ENCODE measurements around the gene SNAP47. TPM values are rescaled to one million over a fixed set of nuclear protein-coding genes. Genes with fewer than 3 reads are reported as not detected.

SNAP47 gene
- total RNA-seq, 2 experiments from 2014 or later, result 29.0 to 29.2 TPM

DNA sequence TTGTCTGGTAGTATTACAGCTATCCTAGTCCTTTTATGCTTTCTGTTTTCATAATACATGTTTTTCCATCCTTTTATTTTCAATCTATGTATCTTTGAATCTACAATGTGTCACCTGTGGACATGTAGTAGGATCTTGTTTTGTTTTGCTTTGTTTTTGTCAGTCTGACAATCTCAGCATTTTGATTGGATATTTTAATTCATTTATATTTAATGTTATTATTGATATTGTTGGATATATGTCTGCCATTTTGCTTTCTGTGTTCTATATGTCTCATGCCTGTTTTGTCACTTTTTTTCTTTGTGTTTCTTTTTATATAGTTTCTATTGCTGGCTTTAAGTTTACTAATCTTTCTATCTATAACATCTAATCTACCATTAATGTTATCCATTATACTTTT is 68.7 kb downstream of the SNAP47 start:
- Mint-ChIP-seq H3K27me3 (peaks cover 28% of the 10 kb centered on the region), H3K4me1 (peaks cover 1% of the 10 kb centered on the region), H3K4me3 (no peak overlapping the region), H3K36me3 (peaks cover 1% of the 10 kb centered on the region), H3K27ac (no peak overlapping the region), H3K9me3 (peaks cover 5% of the 10 kb centered on the region)
- POLR2A ChIA-PET, result no interaction called here
- ATAC-seq (ENCODE audit: low read depth), result no peak
- DNase-seq, result no peak

DNA sequence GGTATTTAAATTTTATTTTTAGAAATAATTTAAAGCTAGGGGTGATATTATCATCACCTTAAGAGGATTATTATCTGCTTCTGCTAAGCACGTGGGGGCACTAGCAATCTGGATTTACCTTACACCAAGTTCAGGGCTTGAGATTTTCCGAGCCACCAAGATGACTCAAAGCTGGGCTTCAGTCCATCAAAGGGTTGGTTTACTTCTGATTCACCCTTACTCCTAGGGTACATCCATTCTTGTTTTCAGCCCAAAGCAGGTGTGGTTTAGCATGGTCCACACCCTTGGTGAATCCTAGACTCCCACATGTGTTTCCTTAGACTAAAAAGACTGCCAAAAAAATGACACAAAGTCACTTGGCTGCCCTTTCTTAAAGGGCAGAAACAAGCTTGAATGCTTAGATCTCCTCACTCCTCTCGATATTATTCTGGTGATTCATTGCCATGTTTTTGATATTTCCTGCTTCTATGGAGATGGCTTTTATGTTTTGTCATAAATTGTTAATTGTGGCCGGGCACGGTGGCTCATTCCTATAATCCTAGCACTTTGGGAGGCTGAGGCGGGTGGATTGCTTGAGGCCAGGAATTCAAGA is 70.5 kb downstream of the SNAP47 start:
- H3K9me3 Mint-ChIP-seq, result peaks cover 8% of the 10 kb centered on the region
- peaks cover 1% of the 10 kb centered on the region for H3K36me3 Mint-ChIP-seq
- ATAC-seq (ENCODE audit: low read depth) (no peak), DNase-seq (no peak)
- peaks cover 1% of the 10 kb centered on the region for H3K4me1 Mint-ChIP-seq
- no peak overlapping the region for H3K27ac Mint-ChIP-seq
- H3K4me3 Mint-ChIP-seq, result no peak overlapping the region
- POLR2A ChIA-PET, result no interaction called here
- peaks cover 21% of the 10 kb centered on the region for H3K27me3 Mint-ChIP-seq

DNA sequence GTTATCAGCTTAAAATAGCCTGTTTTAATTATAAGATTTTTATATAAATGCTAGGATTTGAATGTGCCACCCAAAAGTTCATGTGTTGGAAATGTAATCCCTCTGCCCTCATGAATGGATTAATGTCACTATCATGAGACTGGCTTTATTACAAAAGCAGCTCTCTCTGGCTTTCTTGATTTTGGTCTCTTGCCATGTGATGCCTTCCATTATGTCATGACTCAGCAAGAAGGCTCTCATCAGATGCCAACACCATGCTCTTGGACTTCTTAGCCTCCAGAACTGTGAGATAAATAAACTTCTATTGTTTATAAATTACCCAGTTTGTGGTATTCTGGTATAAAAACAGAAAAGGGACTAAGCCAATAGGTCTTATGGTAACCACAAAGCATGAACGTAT is 73.3 kb downstream of the SNAP47 start:
- Mint-ChIP-seq H3K4me1 (peaks cover 1% of the 10 kb centered on the region), H3K9me3 (peaks cover 12% of the 10 kb centered on the region), H3K36me3 (peaks cover 1% of the 10 kb centered on the region), H3K27ac (no peak overlapping the region), H3K27me3 (peaks cover 10% of the 10 kb centered on the region), H3K4me3 (no peak overlapping the region)
- DNase-seq (no peak), ATAC-seq (ENCODE audit: low read depth) (no peak)
- POLR2A ChIA-PET, result interaction anchor here (0.6 kb wide), 1 partner anchor 870 kb away, joined by 3 read pairs; no protein-coding TSS in a partner anchor

DNA sequence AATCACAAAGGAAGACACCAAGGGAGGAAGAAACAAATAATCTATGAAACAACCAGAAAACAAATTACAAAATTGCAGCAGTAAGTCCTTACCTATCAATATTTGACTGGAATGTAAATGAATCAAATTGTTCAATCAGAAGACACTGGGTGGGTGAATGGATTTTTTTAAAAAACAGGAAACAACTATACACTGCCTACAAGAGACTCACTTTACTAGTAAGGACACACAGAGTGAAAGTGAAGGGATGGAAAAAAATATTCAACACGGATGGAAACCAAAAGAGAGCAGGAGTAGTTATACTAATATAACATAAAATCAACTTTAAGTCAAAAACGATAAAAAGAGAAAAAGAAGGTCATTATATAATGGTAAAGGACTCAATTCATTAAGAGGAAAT is 73.8 kb downstream of the SNAP47 start:
- Mint-ChIP-seq H3K4me1 (peaks cover 1% of the 10 kb centered on the region), H3K4me3 (no peak overlapping the region), H3K9me3 (peaks cover 12% of the 10 kb centered on the region), H3K27ac (no peak overlapping the region), H3K27me3 (peaks cover 9% of the 10 kb centered on the region), H3K36me3 (peaks cover 1% of the 10 kb centered on the region)
- ATAC-seq (ENCODE audit: low read depth) (no peak), DNase-seq (no peak)
- POLR2A ChIA-PET, result interaction anchor here (0.6 kb wide), 1 partner anchor 870 kb away, joined by 3 read pairs; no protein-coding TSS in a partner anchor

DNA sequence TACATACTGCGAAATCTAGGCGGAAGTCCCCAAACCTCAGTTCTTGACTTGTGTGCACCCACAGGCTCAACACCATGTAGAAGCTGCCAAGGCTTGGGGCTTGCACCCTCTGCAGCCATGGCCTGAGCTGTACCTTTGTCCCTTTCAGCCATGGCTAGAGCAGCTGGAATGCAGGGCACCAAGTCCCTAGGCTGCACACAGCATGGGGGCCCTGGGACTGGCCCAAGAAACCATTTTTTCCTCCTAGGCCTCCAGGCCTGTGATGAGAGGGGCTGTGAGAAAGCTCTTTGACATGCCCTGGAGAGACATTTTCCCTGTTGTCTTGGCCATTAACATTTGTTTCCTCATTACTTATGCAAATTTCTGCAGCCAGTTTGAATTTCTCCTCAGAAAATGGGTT is 78.7 kb downstream of the SNAP47 start:
- H3K36me3 Mint-ChIP-seq, result no peaks in the 10 kb centered on the region
- no peak for ATAC-seq (ENCODE audit: low read depth)
- no peak overlapping the region for H3K27ac Mint-ChIP-seq
- no peak overlapping the region for H3K4me3 Mint-ChIP-seq
- H3K27me3 Mint-ChIP-seq, result no peaks in the 10 kb centered on the region
- peaks cover 14% of the 10 kb centered on the region for H3K9me3 Mint-ChIP-seq
- H3K4me1 Mint-ChIP-seq, result no peaks in the 10 kb centered on the region
- no peak for DNase-seq
- POLR2A ChIA-PET, result no interaction called here

DNA sequence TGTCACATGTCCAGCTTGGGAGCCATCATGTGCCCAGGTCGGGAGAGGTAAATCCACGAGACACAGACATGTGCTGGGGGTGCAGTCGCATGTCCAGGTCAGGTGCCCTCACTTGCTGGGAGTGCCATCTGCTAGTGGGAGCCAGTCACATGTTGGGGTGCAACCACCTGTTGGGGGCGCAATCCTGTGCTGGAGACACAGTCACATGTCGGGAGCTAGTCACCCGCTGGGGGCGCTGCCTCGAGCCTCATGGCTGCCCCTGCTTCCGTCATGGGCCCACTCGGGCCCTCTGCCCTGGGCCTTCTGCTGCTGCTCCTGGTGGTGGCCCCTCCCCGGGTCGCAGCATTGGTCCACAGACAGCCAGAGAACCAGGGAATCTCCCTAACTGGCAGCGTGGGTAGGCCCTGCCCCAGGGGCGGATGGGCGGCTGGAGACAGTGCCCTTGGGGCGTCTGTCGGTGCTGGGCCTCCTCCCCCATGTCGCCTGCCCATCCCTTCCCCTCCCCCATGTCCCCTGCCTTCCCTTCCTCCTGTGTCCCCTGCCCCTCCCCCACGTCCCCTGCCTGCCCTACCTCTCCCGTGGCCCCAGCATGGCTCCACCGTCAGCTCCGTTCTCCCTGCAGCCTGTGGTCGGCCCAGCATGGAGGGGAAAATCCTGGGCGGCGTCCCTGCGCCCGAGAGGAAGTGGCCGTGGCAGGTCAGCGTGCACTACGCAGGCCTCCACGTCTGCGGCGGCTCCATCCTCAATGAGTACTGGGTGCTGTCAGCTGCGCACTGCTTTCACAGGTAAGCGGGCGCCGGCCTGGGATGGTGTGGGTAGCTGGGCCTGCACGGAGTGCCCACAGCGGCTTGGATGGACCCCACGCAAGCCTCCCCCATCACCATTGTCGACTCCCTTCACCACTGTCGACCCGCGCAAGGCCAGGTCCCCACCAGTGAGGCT is 80.5 kb downstream of the SNAP47 start, which contains the start of gene PRSS38:
Gene PRSS38, plus strand, starts transcription at position 208 of the 942 bp plus-strand sequence. Its CDS starts 42 bp downstream, at position 250.
- no peak for ATAC-seq (ENCODE audit: low read depth)
- H3K4me3 Mint-ChIP-seq, result no peak within 1 kb of the TSS

DNA sequence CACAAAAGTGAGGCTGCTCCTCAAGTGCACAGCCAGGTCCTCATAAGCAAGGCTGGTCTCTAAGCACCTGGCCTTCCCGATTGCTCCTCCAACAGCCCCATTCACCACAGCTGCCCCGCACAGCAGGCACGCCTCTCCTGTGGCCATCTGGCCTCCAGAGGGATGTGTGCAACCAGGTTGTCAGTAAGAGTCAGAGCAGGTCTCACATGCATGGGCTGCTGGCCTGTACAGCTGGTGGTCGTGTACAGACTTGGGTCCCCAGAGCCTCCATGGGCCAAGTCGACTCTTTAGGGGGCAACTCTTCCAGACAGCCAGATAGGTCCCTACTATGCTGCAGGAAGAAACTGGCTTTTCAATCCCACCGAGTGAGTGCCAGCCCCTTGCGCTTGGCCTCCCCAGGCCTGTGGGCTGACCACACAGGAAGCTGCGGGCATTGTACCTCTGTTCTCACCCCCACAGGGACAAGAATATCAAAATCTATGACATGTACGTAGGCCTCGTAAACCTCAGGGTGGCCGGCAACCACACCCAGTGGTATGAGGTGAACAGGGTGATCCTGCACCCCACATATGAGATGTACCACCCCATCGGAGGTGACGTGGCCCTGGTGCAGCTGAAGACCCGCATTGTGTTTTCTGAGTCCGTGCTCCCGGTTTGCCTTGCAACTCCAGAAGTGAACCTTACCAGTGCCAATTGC is 81.7 kb downstream of the SNAP47 start:
- Mint-ChIP-seq H3K36me3 (no peaks in the 10 kb centered on the region), H3K27me3 (peaks cover under 1% of the 10 kb centered on the region), H3K4me1 (no peaks in the 10 kb centered on the region), H3K27ac (no peak overlapping the region), H3K4me3 (no peak overlapping the region), H3K9me3 (peaks cover 13% of the 10 kb centered on the region)
- no peak for ATAC-seq (ENCODE audit: low read depth)
- POLR2A ChIA-PET, result no interaction called here
- DNase-seq, result no peak

More for the DNA sequence above, 80.5 kb downstream of the SNAP47 start, which contains the start of gene PRSS38:
- Mint-ChIP-seq H3K27me3 (no peaks in the 10 kb centered on the region), H3K27ac (no peak within 1 kb of the TSS), H3K9me3 (peaks cover 11% of the 10 kb centered on the region), H3K4me1 (no peaks in the 10 kb centered on the region), H3K36me3 (no peaks in the 10 kb centered on the region)
- POLR2A ChIA-PET, result no interaction called here
- no peak for DNase-seq

DNA sequence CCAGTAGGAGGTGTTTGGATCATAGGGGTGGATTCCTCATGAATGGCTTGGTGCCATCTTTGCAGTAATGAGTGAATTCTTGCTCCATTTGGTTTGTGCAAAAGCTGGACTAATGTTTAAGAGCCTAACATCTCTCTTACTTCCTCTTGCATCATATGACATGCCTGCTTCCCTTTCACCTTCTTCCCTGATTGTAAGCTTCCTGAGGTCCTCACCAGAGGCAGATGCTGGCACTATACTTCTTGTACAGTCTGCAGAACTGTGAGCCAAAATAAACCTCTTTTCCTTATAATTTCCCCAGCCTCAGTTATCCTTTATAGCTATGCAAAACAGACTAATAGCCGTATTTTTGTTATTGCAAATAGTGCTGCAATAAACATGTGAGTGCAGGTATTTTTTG is 88.3 kb downstream of the SNAP47 start:
- POLR2A ChIA-PET, result no interaction called here
- H3K4me3 Mint-ChIP-seq, result no peak overlapping the region
- no peaks in the 10 kb centered on the region for H3K4me1 Mint-ChIP-seq
- no peak overlapping the region for H3K27ac Mint-ChIP-seq
- H3K36me3 Mint-ChIP-seq, result no peaks in the 10 kb centered on the region
- DNase-seq (no peak), ATAC-seq (ENCODE audit: low read depth) (no peak)
- H3K27me3 Mint-ChIP-seq, result peaks cover 12% of the 10 kb centered on the region
- H3K9me3 Mint-ChIP-seq, result peaks cover 20% of the 10 kb centered on the region

DNA sequence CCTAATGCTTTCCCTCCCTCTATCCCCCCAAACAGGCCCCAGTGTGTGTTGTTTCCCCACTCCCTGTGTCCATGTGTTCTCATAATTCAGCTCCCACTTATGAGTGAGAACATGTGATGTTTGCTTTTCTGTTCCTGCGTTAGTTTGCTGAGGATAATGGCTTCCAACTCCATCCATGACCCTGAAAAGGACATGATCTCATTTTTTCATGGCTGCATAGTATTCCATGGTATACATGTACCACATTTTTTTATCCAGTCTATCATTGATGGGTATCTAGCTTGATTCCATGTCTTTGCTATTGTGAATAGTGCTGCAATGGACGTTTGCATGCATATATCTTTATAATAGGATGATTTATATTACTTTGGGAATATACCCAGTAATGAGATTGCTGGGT is 89.0 kb downstream of the SNAP47 start:
- Mint-ChIP-seq H3K27me3 (peaks cover 12% of the 10 kb centered on the region), H3K4me3 (no peak overlapping the region), H3K9me3 (peaks cover 22% of the 10 kb centered on the region), H3K27ac (no peak overlapping the region), H3K4me1 (no peaks in the 10 kb centered on the region), H3K36me3 (no peaks in the 10 kb centered on the region)
- ATAC-seq (ENCODE audit: low read depth) (no peak), DNase-seq (no peak)
- POLR2A ChIA-PET, result no interaction called here

DNA sequence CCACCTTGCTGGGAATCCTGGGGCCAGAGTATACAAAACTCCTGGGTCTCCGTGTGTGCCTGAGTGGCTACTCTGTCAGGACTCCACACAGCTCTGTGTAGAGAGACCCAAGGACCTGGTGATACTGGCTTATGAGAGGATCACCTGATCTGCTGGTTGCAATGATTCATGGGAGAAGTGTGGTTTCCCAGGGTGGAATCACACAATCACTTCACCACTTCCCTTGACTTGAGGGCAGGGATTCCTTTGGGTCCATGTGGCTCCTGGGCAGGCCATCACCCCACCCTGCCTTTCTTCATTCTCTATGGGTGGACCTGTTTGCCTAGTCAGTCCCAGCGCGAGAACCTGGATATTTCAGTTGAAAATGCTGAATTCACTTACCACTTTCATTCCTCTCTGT is 93.6 kb downstream of the SNAP47 start:
- Mint-ChIP-seq H3K4me3 (no peak overlapping the region), H3K36me3 (no peaks in the 10 kb centered on the region), H3K27me3 (peaks cover 9% of the 10 kb centered on the region), H3K27ac (no peak overlapping the region), H3K9me3 (peaks cover 21% of the 10 kb centered on the region), H3K4me1 (no peaks in the 10 kb centered on the region)
- DNase-seq (no peak), ATAC-seq (ENCODE audit: low read depth) (no peak)
- POLR2A ChIA-PET, result no interaction called here

Other genes with a start within 250 kb of the SNAP47 start
- gene ZNF678, start 171.9 kb upstream of the SNAP47 start, total RNA-seq, result 1 to 10 TPM; 6.9 to 7.3 TPM
- gene JMJD4, start 133 bp upstream of the SNAP47 start, total RNA-seq, result 10 to 100 TPM; 20.4 to 21.6 TPM
- gene PRSS38, start 80.2 kb downstream of the SNAP47 start, total RNA-seq, result not detected
- gene WNT9A, start 212.5 kb downstream of the SNAP47 start, total RNA-seq, result under 1 TPM; 0.08 to 0.09 TPM

Measured in activated naive CD8-positive, alpha-beta T cell treated with anti-CD3 and anti-CD28 coated beads, Interleukin-2, amount 10 ng/mL, durations not matched to agents 7 days and 5 days (primary cell).